ENCODE data around the gene GPX2.

GPX2 gene

GRCh38 chr14:64958743-64959142 is 16.2 kb upstream of the GPX2 start:
- DNase-seq = no peak

- no peak for DNase-seq
Observed at GRCh38 chr14:64958201-64958600, 15.7 kb upstream of the GPX2 start.

GRCh38 chr14:64956697-64957406 is 14.3 kb upstream of the GPX2 start:
- DNase-seq = no peak

- no peak for DNase-seq
Observed at GRCh38 chr14:64955297-64955696, 12.8 kb upstream of the GPX2 start.

- no peak for DNase-seq
Observed at GRCh38 chr14:64954491-64955240, 12.1 kb upstream of the GPX2 start.

GRCh38 chr14:64953661-64954060 is 11.1 kb upstream of the GPX2 start:
- DNase-seq = no peak

GRCh38 chr14:64953310-64953654 is 10.7 kb upstream of the GPX2 start:
- no peak for DNase-seq

GRCh38 chr14:64952598-64953309 is 10.2 kb upstream of the GPX2 start:
- no peak for DNase-seq

- DNase-seq = no peak
Observed at GRCh38 chr14:64951724-64952123, 9.2 kb upstream of the GPX2 start.

- DNase-seq = no peak
Observed at GRCh38 chr14:64951291-64951690, 8.7 kb upstream of the GPX2 start.

GRCh38 chr14:64950889-64951288 is 8.3 kb upstream of the GPX2 start:
- DNase-seq = no peak

- no peak for DNase-seq
Observed at GRCh38 chr14:64948612-64949210, 6.2 kb upstream of the GPX2 start.

GRCh38 chr14:64947710-64948611 is 5.4 kb upstream of the GPX2 start:
- DNase-seq = no peak

GRCh38 chr14:64946310-64947045 is 3.9 kb upstream of the GPX2 start:
- no peak for DNase-seq

- DNase-seq = no peak
Observed at GRCh38 chr14:64945431-64946178, 3.1 kb upstream of the GPX2 start.

GRCh38 chr14:64944861-64945260 is 2.3 kb upstream of the GPX2 start:
- no peak for DNase-seq

- no peak for DNase-seq
Observed at GRCh38 chr14:64944041-64944440, 1.5 kb upstream of the GPX2 start.

GRCh38 chr14:64943556-64943955 is 1.0 kb upstream of the GPX2 start:
- no peak for DNase-seq

- DNase-seq = no peak
Observed at GRCh38 chr14:64940336-64940910, 2.1 kb downstream of the GPX2 start.

GRCh38 chr14:64939817-64940190 is 2.7 kb downstream of the GPX2 start:
- no peak for DNase-seq
